HAP-1 (cell line): ENCODE data around the gene ZNF563.

Experiments
- DNase-seq, 2 experiments: peaks; one replicate each; pipeline ENCODE4 v3.0.0-alpha.2; 2016 to 2020; ENCODE audit warnings: low spot score in 2 of 2
- H3K27me3 ChIP-seq: fragments of 250-450 bp; sonication (Bioruptor Pico); 2 replicates; pipeline ENCODE4 v1.5.1; 2020; ENCODE audit warnings: low read depth, mild to moderate bottlenecking, moderate library complexity
- H3K36me3 ChIP-seq: fragments of 250-450 bp; sonication (Bioruptor Pico); replicated peaks from 2 replicates; pipeline ENCODE4 v1.5.1; 2020; ENCODE audit warnings: mild to moderate bottlenecking
- H3K4me1 ChIP-seq: fragments of 250-450 bp; sonication (Bioruptor Pico); 2 replicates; pipeline ENCODE4 v1.5.1; 2020; ENCODE audit warnings: mild to moderate bottlenecking
- H3K4me3 ChIP-seq: fragments of 250-450 bp; sonication (Bioruptor Pico); 2 replicates; pipeline ENCODE4 v1.5.1; 2020; ENCODE audit warnings: mild to moderate bottlenecking, moderate library complexity
- H3K9me3 ChIP-seq: fragments of 250-450 bp; sonication (Bioruptor Pico); 2 replicates; pipeline ENCODE4 v1.5.1; 2020; ENCODE audit warnings: mild to moderate bottlenecking, moderate library complexity
- in situ Hi-C: fragments of 300-500 bp; cut with MboI; formaldehyde crosslinking; loops from 3 replicates; pipeline ENCODE4 v1.14.3; 2020; ENCODE audit warnings: low sequenced_read_pairs, inconsistent platforms, mixed read lengths

Gene ZNF563

DNA sequence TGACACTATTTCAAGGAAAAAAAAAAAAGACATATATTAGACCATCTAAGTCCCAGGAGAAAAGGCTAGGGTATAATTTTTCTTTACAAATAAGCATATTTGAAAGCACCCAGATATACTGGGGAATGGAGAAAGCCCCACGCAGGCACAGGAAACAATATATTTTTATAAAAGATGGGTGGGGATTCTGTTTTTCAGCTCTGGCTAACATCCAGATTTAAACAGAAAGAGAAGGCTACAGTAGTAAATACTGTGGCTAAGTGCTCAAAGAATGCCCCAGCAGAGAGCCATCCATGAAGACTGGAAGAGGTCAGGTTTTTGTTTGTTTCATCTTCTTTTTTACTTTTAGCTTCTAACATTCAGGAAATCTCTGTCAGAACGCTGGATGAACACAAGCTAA lies 54.7 kb downstream of the ZNF563 start:
- peaks cover 4% of the 10 kb centered on the region; the same call in 1 of the 2 replicates for H3K36me3 ChIP-seq
- H3K4me1 ChIP-seq, result no peaks in the 10 kb centered on the region
- no peak for DNase-seq
- H3K27me3 ChIP-seq, result no peaks in the 10 kb centered on the region
- no peak overlapping the region for H3K4me3 ChIP-seq
- in situ Hi-C loops, result no loop called here
- peaks cover 10% of the 10 kb centered on the region; the same call in 1 of the 2 replicates for H3K9me3 ChIP-seq

DNA sequence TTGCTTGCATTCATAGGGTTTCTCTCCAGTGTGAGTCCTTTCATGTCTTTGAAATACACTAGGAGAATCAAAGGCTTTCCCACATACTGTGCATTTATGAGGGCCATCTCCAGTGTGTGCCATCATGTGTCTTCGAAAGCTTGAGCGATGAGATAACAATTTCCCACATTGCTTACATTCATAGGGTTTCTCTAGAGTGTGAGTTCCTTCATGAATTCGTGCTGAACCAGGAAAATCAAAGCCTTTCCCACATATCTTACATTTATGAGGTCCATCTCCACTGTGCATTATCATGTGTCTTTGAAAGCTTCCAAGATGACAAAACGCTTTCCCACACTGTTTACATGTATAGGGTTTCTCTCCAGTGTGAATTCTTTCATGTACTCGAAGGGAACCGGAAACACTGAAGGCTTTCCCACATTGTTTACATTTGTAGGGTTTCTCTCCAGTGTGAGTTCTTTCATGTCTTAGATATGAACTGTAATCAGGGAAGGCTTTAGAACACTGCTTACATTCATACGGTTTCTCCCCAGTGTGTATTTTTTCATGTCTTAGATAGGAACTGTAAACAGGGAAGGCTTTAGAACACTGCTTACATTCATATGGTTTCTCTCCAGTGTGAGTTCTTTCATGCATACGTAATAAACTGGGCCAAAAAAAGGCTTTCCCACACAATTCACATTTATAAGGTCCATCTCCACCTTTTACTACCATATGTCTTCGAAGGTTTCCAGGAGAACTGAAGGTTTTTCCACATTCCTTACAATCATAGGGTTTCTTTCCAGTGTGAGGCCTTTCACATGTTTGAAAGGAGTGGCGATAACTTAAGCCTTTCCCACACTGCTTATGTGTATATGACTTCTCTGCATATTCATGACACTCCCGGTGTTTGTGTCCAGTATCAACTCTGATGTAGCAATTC lies 60.2 kb downstream of the ZNF563 start:
- Histone ChIP-seq H3K27me3 (no peaks in the 10 kb centered on the region), H3K36me3 (peaks cover 4% of the 10 kb centered on the region; the same call in 1 of the 2 replicates), H3K4me1 (no peaks in the 10 kb centered on the region), H3K9me3 (peaks cover 31% of the 10 kb centered on the region), H3K4me3 (no peak overlapping the region)
- no peak for DNase-seq
- in situ Hi-C loops, result no loop called here

DNA sequence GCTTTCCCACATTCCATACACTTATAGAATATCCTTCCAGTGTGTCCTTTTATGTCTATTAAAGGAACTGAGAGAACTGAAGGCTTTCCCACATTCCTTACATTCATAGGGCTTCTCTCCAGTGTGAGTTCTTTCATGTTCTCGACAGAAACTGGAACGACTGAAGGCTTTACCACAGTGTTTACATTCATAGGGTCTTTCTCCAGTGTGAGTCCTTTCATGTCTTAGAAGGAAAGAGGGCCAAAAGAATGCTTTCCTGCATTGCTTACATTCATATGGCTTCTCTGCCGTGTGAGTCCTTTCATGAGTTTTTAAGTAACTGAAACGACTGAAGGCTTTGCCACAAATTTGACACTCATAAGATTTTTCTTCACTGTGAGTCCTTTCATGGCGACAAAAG lies 61.0 kb downstream of the ZNF563 start:
- DNase-seq, result no peak
- Histone ChIP-seq H3K9me3 (peaks cover 31% of the 10 kb centered on the region), H3K27me3 (no peaks in the 10 kb centered on the region), H3K4me1 (no peaks in the 10 kb centered on the region), H3K36me3 (peaks cover 4% of the 10 kb centered on the region; the same call in 1 of the 2 replicates), H3K4me3 (no peak overlapping the region)
- in situ Hi-C loops, result no loop called here

DNA sequence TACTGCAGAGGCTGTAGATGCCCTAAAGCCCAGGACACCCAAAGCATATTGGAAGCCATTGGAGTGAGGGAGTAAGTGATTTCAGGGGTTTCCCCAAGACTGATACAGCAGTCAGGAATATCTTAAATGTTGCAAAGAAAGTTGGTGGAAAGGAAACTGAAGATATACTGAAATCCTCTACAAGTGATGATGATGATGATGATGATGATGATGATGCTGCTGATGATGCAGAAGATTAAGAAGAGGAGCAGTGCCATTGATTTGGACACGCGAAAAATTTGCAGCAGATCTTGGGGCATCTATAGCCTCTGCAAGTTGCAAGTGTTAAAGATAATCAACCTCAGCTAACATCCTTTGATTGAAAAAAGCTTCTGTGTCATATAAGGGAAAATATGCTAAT lies 62.6 kb downstream of the ZNF563 start:
- in situ Hi-C loops, result no loop called here
- Histone ChIP-seq H3K9me3 (peaks cover 30% of the 10 kb centered on the region), H3K4me3 (no peak overlapping the region), H3K36me3 (peaks cover 4% of the 10 kb centered on the region; the same call in 1 of the 2 replicates), H3K4me1 (no peaks in the 10 kb centered on the region), H3K27me3 (no peaks in the 10 kb centered on the region)
- no peak for DNase-seq
